Psoas muscle (tissue), 8 donors: ENCODE results near the gene WNK4. TPM values are rescaled to one million over a fixed set of nuclear protein-coding genes. Genes with fewer than 3 reads are reported as not detected.

Experiments
- ATAC-seq, 4 donors: fragments of 200-7000 bp; cut with Tn5 transposase; one replicate each; pipeline ENCODE4 v1.9.1; 2020; ENCODE audit warnings: moderate library complexity in 3 of 4, mild to moderate bottlenecking in 2 of 4
- DNase-seq, 2 donors: peaks; one replicate each; pipeline ENCODE4 v3.0.0-alpha.2; 2020
- H3K27ac ChIP-seq: fragments of 200-600 bp; one replicate; pipeline ENCODE4 v1.8.0; 2022
- H3K27me3 ChIP-seq, 3 donors: fragments of 200-600 bp in 1 of 3; one replicate each; pipeline versions ENCODE4 v1.6.1 to v1.8.0; 2013 to 2022; ENCODE audit warnings: low read length in 2 of 3, mild to moderate bottlenecking in 2 of 3, moderate library complexity in 1 of 3; ENCODE audit not compliant: insufficient read depth in 3 of 3
- H3K36me3 ChIP-seq, 2 donors: fragments of 200-600 bp in 1 of 2; one replicate each; pipeline versions ENCODE4 v1.6.1 to v1.8.0; 2013 to 2022; ENCODE audit warnings: low read depth in 1 of 2, mild to moderate bottlenecking in 1 of 2, moderate library complexity in 1 of 2; ENCODE audit not compliant: insufficient read depth in 1 of 2
- H3K4me1 ChIP-seq: fragments of 200-600 bp; one replicate; pipeline ENCODE4 v1.8.0; 2022
- H3K4me3 ChIP-seq: fragments of 200-600 bp; one replicate; pipeline ENCODE4 v1.8.0; 2022; ENCODE audit warnings: mild to moderate bottlenecking
- H3K9me3 ChIP-seq: fragments of 200-600 bp; one replicate; pipeline ENCODE4 v1.8.0; 2022
- WGBS, 3 donors: extraction: QIAGEN DNeasy Blood & Tissue Kit; methylation state at CpG; one replicate each; pipeline versions ENCODE4 v1.1.6 to v1.1.7; 2013; 5-methylcytosine and 5-hydroxymethylcytosine counted together
- intact Hi-C, 2 donors: fragments of 100-400 bp; cut with DNase I; formaldehyde crosslinking; loops; one replicate each; pipeline versions ENCODE4 v1.11.0 to v1.14.2; 2022
- polyA plus RNA-seq, 3 donors: library from polyadenylated mRNA; stranded (reverse); fragments of 200-250 nt; gene quantifications; one replicate each; pipeline ENCODE4 v1.2.3, GENCODE V29; 2013
- total RNA-seq, 4 donors: library from RNA; stranded (reverse); fragmentation: NEBNext Ultra II Directional in 2 of 4; extraction: Animal tissue kit (Norgen Biotek cat#: 25700) in 2 of 4; gene quantifications; one replicate each; pipeline versions ENCODE4 v1.2.1 to v1.2.4, GENCODE V29; 2021 to 2023
- TF ChIP-seq, protein P1 (sequence below): fragments of 200-600 bp; IDR thresholded peaks from one replicate; pipeline ENCODE4 v1.8.0; 2022; ENCODE audit warnings: antibody characterized with exemption
- donor health status: healthy with polysubstance abuse.
- donor health status: DM: no; HTN: no; CAD: no; lungs with moderate emphysema.
- donor health status: Bipolar disorder and iron deficiency.
- donor health status: healthy.
- donor health status: DM: yes; HTN: yes; CAD: no.
- donor health status: DM: no; HTN: no; CAD: no.
- donor health status: DM: no; HTN: no; CAD: no.
- donor health status: DM: yes; HTN: yes; CAD: no.

The WNK4 gene
- total and polyA plus RNA-seq, 7 donors: 0.01 to 0.30 (median 0.08) TPM; not detected in 3

- H3K4me3 ChIP-seq: no peak overlapping the region
- ATAC-seq (no peak), DNase-seq (no peak)
- intact Hi-C loops: no loop called here
- WGBS, 3 donors: 66 to 73% (median 67%) methylated on average over 4 of the region's 4 CpGs
- peaks cover 11% of the 10 kb centered on the region for H3K4me1 ChIP-seq
- TF ChIP-seq, protein P1, sequence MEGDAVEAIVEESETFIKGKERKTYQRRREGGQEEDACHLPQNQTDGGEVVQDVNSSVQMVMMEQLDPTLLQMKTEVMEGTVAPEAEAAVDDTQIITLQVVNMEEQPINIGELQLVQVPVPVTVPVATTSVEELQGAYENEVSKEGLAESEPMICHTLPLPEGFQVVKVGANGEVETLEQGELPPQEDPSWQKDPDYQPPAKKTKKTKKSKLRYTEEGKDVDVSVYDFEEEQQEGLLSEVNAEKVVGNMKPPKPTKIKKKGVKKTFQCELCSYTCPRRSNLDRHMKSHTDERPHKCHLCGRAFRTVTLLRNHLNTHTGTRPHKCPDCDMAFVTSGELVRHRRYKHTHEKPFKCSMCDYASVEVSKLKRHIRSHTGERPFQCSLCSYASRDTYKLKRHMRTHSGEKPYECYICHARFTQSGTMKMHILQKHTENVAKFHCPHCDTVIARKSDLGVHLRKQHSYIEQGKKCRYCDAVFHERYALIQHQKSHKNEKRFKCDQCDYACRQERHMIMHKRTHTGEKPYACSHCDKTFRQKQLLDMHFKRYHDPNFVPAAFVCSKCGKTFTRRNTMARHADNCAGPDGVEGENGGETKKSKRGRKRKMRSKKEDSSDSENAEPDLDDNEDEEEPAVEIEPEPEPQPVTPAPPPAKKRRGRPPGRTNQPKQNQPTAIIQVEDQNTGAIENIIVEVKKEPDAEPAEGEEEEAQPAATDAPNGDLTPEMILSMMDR: no peak
- no peak overlapping the region for H3K27ac ChIP-seq
- no peaks in the 10 kb centered on the region for H3K9me3 ChIP-seq
- peaks cover 0 to 3% (median 0%) of the 10 kb centered on the region in 3 donors for H3K27me3 ChIP-seq
- peaks cover 0 to 23% of the 10 kb centered on the region in 2 donors for H3K36me3 ChIP-seq
These were observed 14.7 kb downstream of the WNK4 start for GRCh38 chr17:42795061-42795460.

DNA sequence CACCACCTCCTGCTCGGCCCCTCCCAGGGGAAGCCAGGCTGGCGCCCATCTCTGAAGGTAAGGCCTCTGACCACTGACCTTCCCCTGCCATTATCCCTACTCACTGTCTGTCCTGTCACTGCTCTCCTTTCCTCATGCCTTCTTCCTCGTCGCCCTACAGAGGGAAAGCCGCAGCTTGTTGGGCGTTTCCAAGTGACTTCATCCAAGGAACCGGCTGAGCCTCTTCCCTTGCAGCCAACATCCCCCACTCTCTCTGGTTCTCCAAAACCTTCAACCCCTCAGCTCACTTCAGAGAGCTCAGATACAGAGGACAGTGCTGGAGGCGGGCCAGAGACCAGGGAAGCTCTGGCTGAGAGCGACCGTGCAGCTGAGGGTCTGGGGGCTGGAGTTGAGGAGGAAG lies 15.1 kb downstream of the WNK4 start:
- intact Hi-C loops: no loop called here
- H3K27me3 ChIP-seq: no peaks in the 10 kb centered on the region
- H3K4me3 ChIP-seq: no peak overlapping the region
- 79 to 85% (median 84%) methylated on average over 9 to 10 of the region's 10 CpGs for whole genome bisulfite sequencing, 3 donors
- H3K27ac ChIP-seq: no peak overlapping the region
- DNase-seq (no peak), ATAC-seq (no peak)
- peaks cover 0 to 23% of the 10 kb centered on the region in 2 donors for H3K36me3 ChIP-seq
- TF ChIP-seq, protein P1: no peak
- H3K4me1 ChIP-seq: peaks cover 11% of the 10 kb centered on the region
- H3K9me3 ChIP-seq: no peaks in the 10 kb centered on the region

- H3K27me3 ChIP-seq: no peaks in the 10 kb centered on the region
These were observed 15.8 kb downstream of the WNK4 start for GRCh38 chr17:42796066-42796758.

DNA sequence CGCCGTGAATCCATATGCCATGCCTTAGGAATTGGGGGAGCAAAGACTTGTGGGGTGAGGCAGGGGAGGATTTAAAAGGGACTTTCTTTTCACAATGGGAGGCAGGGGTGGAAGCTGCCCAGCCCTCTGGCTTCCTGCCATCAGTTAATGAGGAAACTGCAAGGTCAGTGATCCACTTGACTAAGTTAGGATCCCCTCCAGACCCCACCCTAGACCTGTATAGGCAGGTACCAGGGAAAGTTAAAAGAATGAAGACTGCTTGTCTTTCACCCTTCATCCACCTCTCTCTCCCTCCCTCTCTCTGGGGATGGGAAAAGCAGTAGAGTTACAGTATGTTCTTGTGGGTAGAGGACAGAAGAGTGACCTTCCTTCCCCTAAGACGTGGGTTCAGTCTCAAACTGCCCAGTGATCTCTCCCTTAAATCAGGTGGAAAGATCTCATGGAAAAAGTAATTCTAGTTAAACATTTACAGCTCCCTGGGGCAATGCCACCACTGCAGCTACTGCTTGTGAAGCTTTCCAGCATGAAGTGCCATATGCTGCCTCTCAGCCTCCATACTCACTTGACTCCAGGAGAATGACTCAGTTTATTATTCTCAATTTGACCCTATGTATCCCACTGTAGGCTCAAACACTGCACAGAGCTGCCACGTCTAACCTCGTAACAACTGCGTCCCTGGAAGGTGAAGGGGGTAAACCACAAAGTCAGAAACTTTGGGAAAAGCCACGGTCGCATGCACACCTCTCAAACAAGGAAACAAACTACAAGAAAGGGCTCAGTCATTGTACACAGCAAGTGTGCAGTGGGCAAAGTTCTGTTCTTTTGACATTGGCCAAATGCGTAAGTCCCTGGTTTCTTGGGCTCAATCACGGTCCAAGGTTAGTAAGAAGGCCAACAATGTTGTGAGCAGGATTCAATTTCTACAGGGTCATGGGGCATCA lies 16.9 kb downstream of the WNK4 start:
- TF ChIP-seq, protein P1: no peak
- intact Hi-C loops: no loop called here
- peak in 1 of 4 donors; percentile 2 for ATAC-seq
- Histone ChIP-seq H3K4me1 (peaks cover 11% of the 10 kb centered on the region), H3K9me3 (no peaks in the 10 kb centered on the region), H3K36me3 (peaks cover 0 to 23% of the 10 kb centered on the region in 2 donors), H3K27ac (no peak overlapping the region), H3K27me3 (no peaks in the 10 kb centered on the region), H3K4me3 (peak overlapping the region; percentile 98)
- DNase-seq: no peak
- WGBS, 3 donors: 63 to 68% (median 67%) methylated on average over 10 of the region's 10 CpGs

More at GRCh38 chr17:42796066-42796758, 15.8 kb downstream of the WNK4 start:
- Histone ChIP-seq H3K27ac (no peak overlapping the region), H3K4me3 (no peak overlapping the region), H3K9me3 (no peaks in the 10 kb centered on the region), H3K36me3 (peaks cover 0 to 23% of the 10 kb centered on the region in 2 donors), H3K4me1 (peaks cover 11% of the 10 kb centered on the region)
- no peak for ATAC-seq
- intact Hi-C loops: no loop called here
- no peak for DNase-seq
- TF ChIP-seq, protein P1: no peak
- WGBS, 3 donors: 86 to 93% (median 88%) methylated on average over 16 to 18 of the region's 18 CpGs
